ENCODE results near the gene ALLC.

- no peak for TF ChIP-seq POLR2A (IDR thresholded peaks at IDR 0.05)
- no peak for TF ChIP-seq CTCF (IDR thresholded peaks at IDR 0.05)
- TF ChIP-seq EP300 (IDR thresholded peaks at IDR 0.05), result no peak
- no peak for TF ChIP-seq POLR2AphosphoS5 (IDR thresholded peaks at IDR 0.05)
Observed at GRCh38 chr2:3630631-3631030, 27.4 kb upstream of the ALLC start.
